MV-4-11 (cell line): Measurements from ENCODE around the gene SYF2.

Experiments used
- DNase-seq: peaks from one replicate; lab custom pipeline; 2025; lab: John Stamatoyannopoulos, UW

SYF2 gene

DNA sequence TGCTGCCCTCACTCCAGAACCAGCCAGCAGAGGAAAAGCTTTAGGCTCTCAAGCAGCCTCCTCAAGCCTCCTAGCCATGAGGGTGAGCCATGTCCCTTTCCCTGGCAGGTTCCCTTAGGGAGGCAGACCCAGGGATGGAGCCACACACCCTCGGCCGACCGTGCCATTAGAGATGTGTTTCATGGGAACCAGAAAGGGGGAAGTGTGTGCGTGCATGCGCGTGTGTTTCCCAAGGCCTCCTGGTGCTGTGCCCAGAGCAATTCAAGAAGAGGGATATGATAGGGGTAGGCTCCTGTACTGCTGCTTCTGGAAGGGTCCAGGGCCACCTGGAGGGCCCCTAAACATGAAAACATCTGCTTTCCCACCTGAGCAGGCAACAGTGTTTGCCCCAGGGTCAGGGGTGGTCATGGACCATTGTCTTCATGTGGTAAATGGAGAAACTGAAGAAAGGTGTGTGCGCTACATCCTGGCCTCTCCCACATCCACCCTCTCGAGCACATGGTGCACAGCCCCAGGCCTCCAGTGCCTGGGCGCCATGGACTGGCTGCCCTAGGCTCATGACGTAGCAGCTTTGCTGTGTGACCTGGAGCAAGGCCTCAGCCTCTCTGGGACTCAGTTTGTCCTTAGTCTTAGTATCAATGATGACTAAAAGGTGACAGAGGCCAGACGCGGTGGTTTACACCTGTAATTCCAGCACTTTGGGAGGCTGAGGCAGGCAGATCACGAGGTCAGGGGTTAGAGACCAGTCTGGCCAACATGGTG lies 48.1 kb downstream of the SYF2 start:
- DNase-seq = peak; percentile 7

DNA sequence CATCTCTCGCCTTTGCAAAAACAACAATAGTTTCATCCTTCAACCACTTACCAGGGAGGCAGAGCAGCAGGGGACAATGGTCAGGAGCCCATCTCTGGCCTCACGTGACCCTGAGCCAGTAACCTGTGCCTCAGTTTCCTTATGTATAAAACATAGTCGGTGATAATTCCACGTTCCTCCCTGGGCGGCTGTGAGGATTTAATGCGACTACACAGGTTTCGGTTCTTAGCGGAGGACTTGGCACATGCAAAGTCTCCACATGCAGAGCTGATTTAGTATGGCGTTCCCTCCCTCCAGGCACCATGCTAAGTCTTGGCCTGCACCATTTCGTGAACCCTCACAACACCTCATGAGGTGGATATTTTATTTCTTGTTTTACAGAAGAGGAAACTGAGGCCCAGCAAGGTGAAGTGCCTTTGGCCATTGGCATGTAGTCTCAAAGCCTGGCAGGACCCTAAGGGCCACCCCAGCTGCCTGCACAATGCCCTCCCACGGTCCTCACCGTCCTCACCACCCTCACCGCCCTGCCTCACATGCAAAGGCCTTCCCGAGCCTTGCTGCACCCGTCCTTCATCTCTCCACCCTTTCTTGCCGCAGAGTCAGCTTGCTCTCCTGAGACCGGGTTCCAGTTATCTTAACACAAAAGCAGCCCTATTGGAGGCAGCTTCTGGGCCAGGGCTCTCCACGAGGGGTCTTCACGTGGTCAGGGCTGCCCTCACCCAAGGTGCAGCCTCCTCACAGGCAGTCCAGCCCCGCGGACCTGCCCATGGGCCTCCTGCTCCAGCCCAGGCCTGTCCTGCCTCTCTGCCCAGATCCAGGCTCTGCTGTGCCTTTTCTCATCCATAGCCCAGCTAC lies 48.9 kb downstream of the SYF2 start:
- DNase-seq = no peak

DNA sequence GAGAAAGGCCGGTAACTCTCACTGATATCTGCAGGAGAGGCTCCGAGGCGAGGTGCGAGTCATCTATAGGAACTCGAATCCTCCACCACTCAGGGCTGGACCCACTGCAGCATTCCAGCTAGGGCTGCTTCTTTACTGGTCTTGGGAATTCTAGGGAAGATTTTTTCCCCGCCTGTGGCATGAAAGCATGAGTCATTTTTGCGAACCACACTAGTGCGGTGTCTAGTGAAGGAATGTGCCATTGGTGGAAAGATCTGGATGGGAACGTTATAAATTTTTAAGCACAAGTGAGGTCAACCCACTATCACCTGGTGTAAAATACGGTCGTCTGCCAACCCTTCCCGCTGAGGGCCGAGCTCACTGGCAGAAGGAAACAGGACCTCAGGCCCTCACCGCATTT lies 49.7 kb downstream of the SYF2 start:
- DNase-seq = no peak

DNA sequence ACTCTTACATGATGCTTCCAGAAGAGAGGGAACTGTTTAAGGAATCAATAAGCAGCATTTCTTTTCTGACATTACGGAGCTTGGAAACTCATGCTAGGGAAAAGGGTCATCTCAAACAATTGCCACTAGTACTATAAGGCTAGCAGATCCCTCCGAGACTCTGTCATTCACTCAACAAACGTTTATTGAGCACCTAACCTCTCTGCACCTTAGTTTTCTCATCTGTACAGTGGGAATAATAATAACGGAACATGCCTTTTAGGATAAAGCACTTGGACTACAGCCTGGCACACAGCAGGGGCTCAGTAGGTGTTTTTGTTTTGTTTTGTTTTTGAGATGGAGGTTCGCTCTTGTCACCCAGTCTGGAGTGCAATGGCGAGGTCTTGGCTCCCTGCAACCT lies 51.3 kb downstream of the SYF2 start:
- DNase-seq = no peak

- DNase-seq = no peak
These were observed 53.3 kb downstream of the SYF2 start for GRCh38 chr1:25178917-25179561.

- no peak for DNase-seq
These were observed 57.3 kb downstream of the SYF2 start for GRCh38 chr1:25174730-25175612.

- no peak for DNase-seq
These were observed 58.0 kb downstream of the SYF2 start for GRCh38 chr1:25174363-25174729.

DNA sequence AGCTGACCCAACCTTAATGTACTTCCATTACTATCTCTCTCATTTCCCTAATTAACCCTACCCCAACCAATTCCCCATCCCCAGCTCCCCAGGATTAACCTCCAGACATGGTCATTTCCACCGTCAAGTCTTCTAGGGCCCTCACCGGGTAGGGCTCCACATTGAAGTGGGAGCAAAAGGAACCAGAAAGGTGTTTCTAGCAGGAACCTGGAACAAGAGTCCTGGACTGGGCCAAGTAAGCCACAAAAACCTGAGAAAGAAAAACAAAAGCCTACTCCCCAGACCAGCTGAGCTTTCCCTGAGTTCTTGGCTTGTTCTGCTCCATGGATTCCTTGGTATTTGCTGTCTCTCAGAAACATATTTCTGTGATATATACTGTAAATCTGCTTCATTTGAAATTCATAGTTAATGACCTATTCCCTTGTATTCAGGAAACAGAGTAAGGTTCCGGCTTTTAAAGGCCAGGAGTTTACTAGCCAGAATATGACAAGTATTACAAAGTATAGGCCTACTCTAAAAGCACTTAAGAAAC lies 58.4 kb downstream of the SYF2 start:
- no peak for DNase-seq
